ENCODE results near the gene WNT7A. TPM values are rescaled to one million over a fixed set of nuclear protein-coding genes. Genes with fewer than 3 reads are reported as not detected.

WNT7A gene
- total and polyA plus RNA-seq, 8 donors = 0.35 TPM; not detected in 7

- H3K4me3 ChIP-seq = no peak overlapping the region
- 76 to 90% (median 86%) methylated on average over 5 of the region's 5 CpGs for WGBS, 5 donors
- DNase-seq = no peak
- peaks cover 0 to 20% (median 17%) of the 10 kb centered on the region in 4 donors for H3K9me3 ChIP-seq
- intact Hi-C loops (cut with DNase I; ENCODE audit: low total_unique reads) = no loop called here
- no peaks in the 10 kb centered on the region for H3K27me3 ChIP-seq
- H3K27ac ChIP-seq = no peak overlapping the region
- no peaks in the 10 kb centered on the region for H3K36me3 ChIP-seq
- TF ChIP-seq POLR2A (IDR thresholded peaks at IDR 0.05) = no peak
- TF ChIP-seq EP300 (IDR thresholded peaks at IDR 0.05) = no peak
- no peak for TF ChIP-seq POLR2AphosphoS5 (IDR thresholded peaks at IDR 0.05)
- no peak for TF ChIP-seq CTCF (IDR thresholded peaks at IDR 0.05)
- H3K4me1 ChIP-seq = no peaks in the 10 kb centered on the region
These were observed 57.8 kb downstream of the WNT7A start for GRCh38 chr3:13822042-13822441.

- Histone ChIP-seq H3K4me1 (no peaks in the 10 kb centered on the region), H3K36me3 (no peaks in the 10 kb centered on the region), H3K4me3 (no peak overlapping the region), H3K27me3 (no peaks in the 10 kb centered on the region), H3K9me3 (peaks cover 0 to 29% (median 26%) of the 10 kb centered on the region in 4 donors), H3K27ac (no peak overlapping the region)
- 59 to 73% (median 68%) methylated on average over 3 of the region's 3 CpGs for WGBS, 5 donors
- TF ChIP-seq POLR2AphosphoS5 (IDR thresholded peaks at IDR 0.05) (no peak), POLR2A (IDR thresholded peaks at IDR 0.05) (no peak), EP300 (IDR thresholded peaks at IDR 0.05) (no peak), CTCF (IDR thresholded peaks at IDR 0.05) (no peak)
- intact Hi-C loops (cut with DNase I; ENCODE audit: low total_unique reads) = no loop called here
- no peak for DNase-seq
These were observed 58.7 kb downstream of the WNT7A start for GRCh38 chr3:13821126-13821525.

- 79 to 86% (median 79%) methylated on average over 22 to 30 of the region's 30 CpGs for WGBS, 5 donors
- no peaks in the 10 kb centered on the region for H3K4me1 ChIP-seq
- TF ChIP-seq EP300 (IDR thresholded peaks at IDR 0.05) = no peak
- no peak for TF ChIP-seq POLR2AphosphoS5 (IDR thresholded peaks at IDR 0.05)
- TF ChIP-seq CTCF (IDR thresholded peaks at IDR 0.05) = no peak
- no peak for TF ChIP-seq POLR2A (IDR thresholded peaks at IDR 0.05)
- intact Hi-C loops (cut with DNase I; ENCODE audit: low total_unique reads) = no loop called here
- no peak for DNase-seq
- H3K4me3 ChIP-seq = no peak overlapping the region
- no peaks in the 10 kb centered on the region for H3K36me3 ChIP-seq
- peaks cover 19 to 51% (median 48%) of the 10 kb centered on the region in 4 donors for H3K9me3 ChIP-seq
- no peaks in the 10 kb centered on the region for H3K27me3 ChIP-seq
- H3K27ac ChIP-seq = no peak overlapping the region
These were observed 61.0 kb downstream of the WNT7A start for GRCh38 chr3:13818919-13819318.

- WGBS, 5 donors = 80 to 92% (median 90%) methylated on average over 2 to 3 of the region's 3 CpGs
- Histone ChIP-seq H3K4me1 (no peaks in the 10 kb centered on the region), H3K27ac (no peak overlapping the region), H3K9me3 (peaks cover 25 to 81% (median 72%) of the 10 kb centered on the region in 4 donors), H3K36me3 (no peaks in the 10 kb centered on the region), H3K27me3 (peaks cover 0 to 11% (median 0%) of the 10 kb centered on the region in 3 donors), H3K4me3 (no peak overlapping the region)
- TF ChIP-seq POLR2AphosphoS5 (IDR thresholded peaks at IDR 0.05) = no peak
- TF ChIP-seq POLR2A (IDR thresholded peaks at IDR 0.05) = no peak
- TF ChIP-seq CTCF (IDR thresholded peaks at IDR 0.05) = no peak
- no peak for TF ChIP-seq EP300 (IDR thresholded peaks at IDR 0.05)
- intact Hi-C loops (cut with DNase I; ENCODE audit: low total_unique reads) = no loop called here
- no peak for DNase-seq
These were observed 64.7 kb downstream of the WNT7A start for GRCh38 chr3:13815088-13815683.

Measured in stomach (tissue), 9 donors.